ENCODE results near the gene NCEH1.

The NCEH1 gene

GRCh38 chr3:172591876-172592771 is 118.7 kb downstream of the NCEH1 start:
- H3K27ac Mint-ChIP-seq: no peak overlapping the region
- no peaks in the 10 kb centered on the region for H3K4me1 Mint-ChIP-seq

GRCh38 chr3:172591125-172591605 is 119.7 kb downstream of the NCEH1 start:
- H3K4me3 Mint-ChIP-seq: no peak overlapping the region
- H3K9me3 Mint-ChIP-seq: peaks cover 15% of the 10 kb centered on the region
- DNase-seq: no peak
- H3K27me3 Mint-ChIP-seq (ENCODE audit: low read depth, poor library complexity): peaks cover 2% of the 10 kb centered on the region
- no peak overlapping the region for H3K27ac Mint-ChIP-seq
- no peaks in the 10 kb centered on the region for H3K36me3 Mint-ChIP-seq (ENCODE audit: low read depth)
- H3K4me1 Mint-ChIP-seq: no peaks in the 10 kb centered on the region
- no peak for TF ChIP-seq CTCF (IDR thresholded peaks at IDR 0.05)

More at GRCh38 chr3:172591876-172592771, 118.7 kb downstream of the NCEH1 start:
- Mint-ChIP-seq H3K4me3 (no peak overlapping the region), H3K36me3 (ENCODE audit: low read depth) (no peaks in the 10 kb centered on the region), H3K9me3 (peaks cover 15% of the 10 kb centered on the region), H3K27me3 (ENCODE audit: low read depth, poor library complexity) (peaks cover 2% of the 10 kb centered on the region)
- TF ChIP-seq CTCF (IDR thresholded peaks at IDR 0.05): no peak
- no peak for DNase-seq

GRCh38 chr3:172586436-172586835 is 124.4 kb downstream of the NCEH1 start:
- H3K9me3 Mint-ChIP-seq: peaks cover 15% of the 10 kb centered on the region
- H3K36me3 Mint-ChIP-seq (ENCODE audit: low read depth): no peaks in the 10 kb centered on the region
- DNase-seq: no peak
- no peak overlapping the region for H3K27ac Mint-ChIP-seq
- H3K4me3 Mint-ChIP-seq: no peak overlapping the region
- no peak for TF ChIP-seq CTCF (IDR thresholded peaks at IDR 0.05)
- peaks cover 6% of the 10 kb centered on the region for H3K27me3 Mint-ChIP-seq (ENCODE audit: low read depth, poor library complexity)
- no peaks in the 10 kb centered on the region for H3K4me1 Mint-ChIP-seq

GRCh38 chr3:172585954-172586353 is 124.9 kb downstream of the NCEH1 start:
- peaks cover 6% of the 10 kb centered on the region for H3K27me3 Mint-ChIP-seq (ENCODE audit: low read depth, poor library complexity)
- DNase-seq: no peak
- TF ChIP-seq CTCF (IDR thresholded peaks at IDR 0.05): no peak
- H3K4me1 Mint-ChIP-seq: no peaks in the 10 kb centered on the region
- H3K9me3 Mint-ChIP-seq: peaks cover 14% of the 10 kb centered on the region
- H3K4me3 Mint-ChIP-seq: no peak overlapping the region
- H3K36me3 Mint-ChIP-seq (ENCODE audit: low read depth): no peaks in the 10 kb centered on the region
- H3K27ac Mint-ChIP-seq: no peak overlapping the region

GRCh38 chr3:172582712-172583111 is 128.2 kb downstream of the NCEH1 start:
- Mint-ChIP-seq H3K27ac (no peak overlapping the region), H3K4me1 (no peaks in the 10 kb centered on the region), H3K36me3 (ENCODE audit: low read depth) (no peaks in the 10 kb centered on the region), H3K9me3 (peaks cover under 1% of the 10 kb centered on the region), H3K4me3 (no peak overlapping the region), H3K27me3 (ENCODE audit: low read depth, poor library complexity) (peaks cover 4% of the 10 kb centered on the region)
- no peak for TF ChIP-seq CTCF (IDR thresholded peaks at IDR 0.05)
- no peak for DNase-seq

All from nephron progenitor cell (in vitro differentiated cells).